Measurements from ENCODE around the gene AIFM2. TPM values are rescaled to one million over a fixed set of nuclear protein-coding genes. Genes with fewer than 3 reads are reported as not detected.
"Not testable (repeated sequence)": the region's sequence is repeated elsewhere in the genome, so short reads cannot be mapped to it uniquely, and the experiment has no call there.

AIFM2 gene
- total RNA-seq: 10 to 100 TPM; 12.0 to 21.0 (median 17.2) TPM

DNA sequence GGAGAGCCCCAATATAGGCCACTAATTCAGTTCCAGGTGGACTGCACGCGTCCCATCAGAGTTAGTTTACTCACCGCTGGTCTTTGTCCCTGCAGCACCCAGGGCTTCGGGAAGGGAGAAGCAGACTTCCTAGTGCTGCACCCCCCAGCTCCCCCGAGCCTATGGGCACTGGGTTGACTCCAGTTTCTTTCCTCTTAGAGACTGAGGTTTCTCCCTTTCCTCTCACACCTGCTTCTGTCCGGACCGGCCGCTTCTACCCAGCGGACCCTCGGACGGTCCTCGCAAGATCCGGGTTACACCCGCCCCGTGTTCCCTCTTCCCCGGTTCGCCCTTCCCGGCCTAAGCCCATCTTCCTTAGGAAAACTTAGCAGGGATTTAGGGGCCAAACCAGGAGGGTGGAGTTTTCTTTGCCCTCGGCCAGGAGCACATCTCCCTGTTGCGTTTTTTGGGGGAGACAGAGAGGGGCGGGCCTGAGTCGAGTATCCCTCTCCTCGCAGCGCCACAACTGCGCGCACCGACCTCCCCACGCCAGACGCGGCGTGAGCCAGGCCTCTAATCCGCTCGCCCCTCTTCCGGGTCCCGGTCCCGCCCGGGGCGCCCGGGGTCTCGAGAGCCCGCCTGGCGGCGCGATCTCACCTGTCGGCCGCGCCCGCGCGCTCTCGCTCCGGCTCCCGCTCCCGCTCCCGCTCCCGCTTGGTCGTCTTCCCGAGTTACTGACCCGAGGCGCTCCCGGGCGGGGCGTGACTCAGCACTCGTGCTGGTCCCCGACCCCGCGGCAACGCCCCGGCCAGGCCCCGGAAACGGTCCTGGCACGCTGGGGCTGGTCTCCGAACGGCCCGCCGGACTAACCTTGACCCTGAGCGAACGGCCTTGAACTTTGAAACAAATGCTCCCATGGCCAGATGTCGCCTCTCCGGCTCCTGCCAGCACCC, at the start of gene AIFM2:
Gene AIFM2 (minus strand): TSS at position 728 of the 932 bp plus-strand sequence. CDS start 8,741 bp downstream, outside the sequence.
- no peaks in the 10 kb centered on the region for H3K27me3 ChIP-seq
- ATAC-seq (ENCODE audit: low FRiP score in 2 of 2) (peak; percentile 80 to 93), DNase-seq (peak; percentile 89 to 95)
- no peaks in the 10 kb centered on the region for H3K36me3 ChIP-seq
- H3K27ac ChIP-seq: peak within 1 kb of the TSS; percentile 73 to 88 (median 82)
- WGBS, 2 donors: 10 to 36% methylated on average over 22 to 52 of the region's 80 CpGs
- H3K4me1 ChIP-seq: peaks cover 9 to 27% (median 14%) of the 10 kb centered on the region in 4 donors
- H3K9me3 ChIP-seq: no peaks in the 10 kb centered on the region
- TF ChIP-seq POLR2AphosphoS5 (IDR thresholded peaks at IDR 0.05): peak; percentile 66 to 75
- peak in 1 of 4 donors; percentile 54 for TF ChIP-seq EP300 (IDR thresholded peaks at IDR 0.05)
- TF ChIP-seq POLR2A (IDR thresholded peaks at IDR 0.05): peak in 2 of 4 donors; percentile 50 to 75
- TF ChIP-seq, protein P1, sequence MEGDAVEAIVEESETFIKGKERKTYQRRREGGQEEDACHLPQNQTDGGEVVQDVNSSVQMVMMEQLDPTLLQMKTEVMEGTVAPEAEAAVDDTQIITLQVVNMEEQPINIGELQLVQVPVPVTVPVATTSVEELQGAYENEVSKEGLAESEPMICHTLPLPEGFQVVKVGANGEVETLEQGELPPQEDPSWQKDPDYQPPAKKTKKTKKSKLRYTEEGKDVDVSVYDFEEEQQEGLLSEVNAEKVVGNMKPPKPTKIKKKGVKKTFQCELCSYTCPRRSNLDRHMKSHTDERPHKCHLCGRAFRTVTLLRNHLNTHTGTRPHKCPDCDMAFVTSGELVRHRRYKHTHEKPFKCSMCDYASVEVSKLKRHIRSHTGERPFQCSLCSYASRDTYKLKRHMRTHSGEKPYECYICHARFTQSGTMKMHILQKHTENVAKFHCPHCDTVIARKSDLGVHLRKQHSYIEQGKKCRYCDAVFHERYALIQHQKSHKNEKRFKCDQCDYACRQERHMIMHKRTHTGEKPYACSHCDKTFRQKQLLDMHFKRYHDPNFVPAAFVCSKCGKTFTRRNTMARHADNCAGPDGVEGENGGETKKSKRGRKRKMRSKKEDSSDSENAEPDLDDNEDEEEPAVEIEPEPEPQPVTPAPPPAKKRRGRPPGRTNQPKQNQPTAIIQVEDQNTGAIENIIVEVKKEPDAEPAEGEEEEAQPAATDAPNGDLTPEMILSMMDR (IDR thresholded peaks at IDR 0.05): peak in 3 of 6 experiments; percentile 16 to 31 (median 17)
- peak within 1 kb of the TSS; percentile 65 to 73 (median 66) for H3K4me3 ChIP-seq

DNA sequence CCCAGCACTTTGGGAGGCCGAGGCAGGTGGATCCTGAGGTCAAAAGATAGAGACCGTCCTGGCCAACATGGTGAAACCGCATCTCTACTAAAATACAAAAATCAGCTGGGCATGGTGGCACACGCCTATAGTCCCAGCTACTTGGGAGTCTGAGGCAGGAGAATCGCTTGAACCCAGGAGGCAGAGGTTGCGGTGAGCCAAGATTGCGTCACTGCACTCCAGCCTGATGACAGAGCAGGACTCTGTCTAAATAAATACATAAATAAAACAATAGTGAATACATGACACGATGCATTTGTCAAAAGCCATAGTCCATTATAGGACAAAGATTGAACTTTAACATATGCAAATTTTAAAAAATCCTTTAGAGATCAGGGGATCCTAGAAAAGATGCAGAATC, 46.6 kb upstream of the AIFM2 start:
- H3K27me3 ChIP-seq; H3K4me1 ChIP-seq; ATAC-seq (ENCODE audit: low FRiP score in 2 of 2); H3K4me3 ChIP-seq; H3K36me3 ChIP-seq; H3K9me3 ChIP-seq; DNase-seq; H3K27ac ChIP-seq: not testable (repeated sequence)
- 84 to 89% methylated on average over 8 of the region's 8 CpGs for WGBS, 2 donors

GRCh38 chr10:70178139-70178725, 45.6 kb upstream of the AIFM2 start:
- Histone ChIP-seq H3K4me3 (no peak overlapping the region), H3K27me3 (no peaks in the 10 kb centered on the region), H3K36me3 (no peaks in the 10 kb centered on the region), H3K27ac (peak overlapping the region in 3 of 4 donors; percentile 0 to 54 (median 42)), H3K9me3 (no peaks in the 10 kb centered on the region), H3K4me1 (peaks cover 10 to 14% (median 12%) of the 10 kb centered on the region in 4 donors)
- 70 to 75% methylated on average over 4 of the region's 4 CpGs for WGBS, 2 donors
- peak in 1 of 4 donors; percentile 21 for TF ChIP-seq POLR2A (IDR thresholded peaks at IDR 0.05)
- no peak for TF ChIP-seq EP300 (IDR thresholded peaks at IDR 0.05)
- TF ChIP-seq POLR2AphosphoS5 (IDR thresholded peaks at IDR 0.05): no peak
- ATAC-seq (ENCODE audit: low FRiP score in 2 of 2) (peak in 1 of 2 donors; percentile 68), DNase-seq (no peak)

GRCh38 chr10:70176441-70176840, 43.8 kb upstream of the AIFM2 start:
- Histone ChIP-seq H3K27ac (no peak overlapping the region), H3K9me3 (no peaks in the 10 kb centered on the region), H3K36me3 (no peaks in the 10 kb centered on the region), H3K4me3 (no peak overlapping the region), H3K27me3 (no peaks in the 10 kb centered on the region), H3K4me1 (peaks cover 10 to 14% (median 12%) of the 10 kb centered on the region in 4 donors)
- TF ChIP-seq POLR2A (IDR thresholded peaks at IDR 0.05) (no peak), EP300 (IDR thresholded peaks at IDR 0.05) (no peak)
- 87 to 88% methylated on average over 6 of the region's 6 CpGs for WGBS, 2 donors
- no peak for ATAC-seq (ENCODE audit: low FRiP score in 2 of 2)
- no peak for DNase-seq

GRCh38 chr10:70175516-70175915, 42.9 kb upstream of the AIFM2 start:
- TF ChIP-seq POLR2AphosphoS5 (IDR thresholded peaks at IDR 0.05) (no peak), EP300 (IDR thresholded peaks at IDR 0.05) (no peak), POLR2A (IDR thresholded peaks at IDR 0.05) (no peak)
- TF ChIP-seq, protein P1 (IDR thresholded peaks at IDR 0.05): no peak
- H3K36me3 ChIP-seq: no peaks in the 10 kb centered on the region
- 87 to 88% methylated on average over 3 of the region's 3 CpGs for WGBS, 2 donors
- H3K4me1 ChIP-seq: peaks cover 10 to 17% (median 15%) of the 10 kb centered on the region in 4 donors
- no peak for ATAC-seq (ENCODE audit: low FRiP score in 2 of 2)
- H3K27ac ChIP-seq: no peak overlapping the region
- no peak for DNase-seq
- H3K9me3 ChIP-seq: no peaks in the 10 kb centered on the region
- no peaks in the 10 kb centered on the region for H3K27me3 ChIP-seq
- H3K4me3 ChIP-seq: no peak overlapping the region
